GM19372 (cell line): Measurements from ENCODE around the gene MTMR4.
"Not testable (repeated sequence)": the region's sequence is repeated elsewhere in the genome, so short reads cannot be mapped to it uniquely, and the experiment has no call there.

Experiments
- ATAC-seq: cut with Tn5 transposase; IDR thresholded peaks from one replicate; pipeline ENCODE4 v1.9.1; 2021; ENCODE audit warnings: mild to moderate bottlenecking, low read depth, moderate library complexity; ENCODE audit not compliant: unreplicated experiment

The MTMR4 gene

DNA sequence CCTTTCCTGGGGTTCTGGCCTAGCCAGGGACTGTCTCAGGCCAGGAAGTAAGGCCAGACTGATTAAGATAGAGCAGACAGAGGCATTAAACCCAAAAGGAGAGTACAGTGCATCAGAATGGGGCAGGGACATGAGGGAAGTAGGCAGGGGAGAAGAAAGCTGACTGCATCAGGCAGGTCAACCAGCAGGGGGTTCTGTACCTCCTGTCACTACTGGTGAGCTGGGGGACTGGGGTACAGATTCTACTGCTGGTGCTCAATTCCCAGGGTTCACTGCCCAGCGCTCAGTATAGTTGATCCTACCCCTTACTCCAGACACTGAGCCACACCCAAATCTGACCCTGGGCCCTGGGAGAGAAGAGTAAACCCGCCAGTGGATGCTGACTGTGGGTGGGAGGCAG, 12.9 kb upstream of the MTMR4 start:
- no peak for ATAC-seq

DNA sequence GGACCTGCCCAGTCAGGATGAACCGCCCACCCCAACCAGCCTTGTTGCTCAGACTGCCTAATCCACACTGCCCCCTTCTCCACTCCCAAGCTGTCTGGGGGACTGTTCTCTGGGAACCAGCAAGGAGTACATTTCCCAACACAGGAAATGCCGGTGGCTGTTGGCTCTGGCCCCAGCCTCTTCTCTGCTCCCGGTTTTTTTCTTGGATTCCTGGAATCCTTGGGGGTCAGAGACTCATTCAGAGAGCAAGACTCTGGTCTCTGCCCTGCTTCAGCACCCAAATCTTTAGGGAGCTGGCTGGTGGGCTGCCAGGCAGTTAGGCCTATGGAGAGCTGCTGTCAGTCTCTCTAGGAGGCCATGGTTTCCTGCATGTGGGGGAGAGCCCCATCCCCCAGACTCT, 10.8 kb upstream of the MTMR4 start:
- ATAC-seq = no peak

DNA sequence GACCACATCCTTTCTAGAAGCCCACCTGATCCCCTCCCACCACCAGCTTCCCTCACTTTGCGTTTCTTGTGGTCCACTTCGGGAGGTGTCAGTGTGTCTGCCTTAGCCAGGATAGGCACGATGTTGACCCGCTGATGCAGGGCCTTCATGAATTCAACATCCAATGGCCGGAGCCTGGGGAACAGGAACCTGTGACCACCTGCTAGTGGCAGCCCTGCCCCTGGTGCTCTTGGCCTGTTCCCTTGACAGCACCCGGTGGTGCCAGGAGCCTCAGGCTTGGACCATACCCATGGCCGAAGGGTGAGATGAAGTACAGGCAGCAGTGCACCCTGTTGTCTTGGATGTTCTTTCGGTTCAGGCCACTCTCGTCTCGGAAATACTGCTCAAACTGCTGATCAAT, 7.2 kb upstream of the MTMR4 start:
- no peak for ATAC-seq

DNA sequence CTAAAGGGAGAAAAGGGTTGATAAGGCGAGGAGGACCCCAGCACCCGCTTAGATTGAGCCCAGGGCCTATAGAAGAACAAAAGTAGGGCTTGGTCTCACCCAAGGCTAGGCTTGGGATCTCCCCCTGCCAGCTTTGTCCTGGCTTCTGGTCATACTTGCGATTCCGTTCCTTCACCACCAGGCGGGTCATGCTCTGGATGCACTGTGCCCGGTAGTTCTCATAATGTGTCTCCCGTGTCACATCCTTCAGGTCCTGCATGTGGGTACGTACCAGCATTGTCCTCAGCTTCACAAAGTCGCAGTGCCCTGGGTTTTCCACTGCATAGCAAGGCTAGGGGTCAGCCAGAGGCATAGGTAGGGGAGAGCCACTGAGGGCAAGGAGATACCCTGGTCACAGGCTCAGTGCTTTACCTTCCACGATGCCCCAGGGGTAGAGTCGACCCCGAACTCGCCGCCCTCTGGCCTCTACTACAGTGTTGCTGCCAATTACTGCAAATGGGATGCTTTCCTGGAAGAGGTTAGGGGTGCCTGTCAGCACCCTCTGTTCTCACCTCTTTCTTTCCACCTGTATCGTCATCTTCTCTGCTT, 6.5 kb upstream of the MTMR4 start:
- ATAC-seq = no peak

DNA sequence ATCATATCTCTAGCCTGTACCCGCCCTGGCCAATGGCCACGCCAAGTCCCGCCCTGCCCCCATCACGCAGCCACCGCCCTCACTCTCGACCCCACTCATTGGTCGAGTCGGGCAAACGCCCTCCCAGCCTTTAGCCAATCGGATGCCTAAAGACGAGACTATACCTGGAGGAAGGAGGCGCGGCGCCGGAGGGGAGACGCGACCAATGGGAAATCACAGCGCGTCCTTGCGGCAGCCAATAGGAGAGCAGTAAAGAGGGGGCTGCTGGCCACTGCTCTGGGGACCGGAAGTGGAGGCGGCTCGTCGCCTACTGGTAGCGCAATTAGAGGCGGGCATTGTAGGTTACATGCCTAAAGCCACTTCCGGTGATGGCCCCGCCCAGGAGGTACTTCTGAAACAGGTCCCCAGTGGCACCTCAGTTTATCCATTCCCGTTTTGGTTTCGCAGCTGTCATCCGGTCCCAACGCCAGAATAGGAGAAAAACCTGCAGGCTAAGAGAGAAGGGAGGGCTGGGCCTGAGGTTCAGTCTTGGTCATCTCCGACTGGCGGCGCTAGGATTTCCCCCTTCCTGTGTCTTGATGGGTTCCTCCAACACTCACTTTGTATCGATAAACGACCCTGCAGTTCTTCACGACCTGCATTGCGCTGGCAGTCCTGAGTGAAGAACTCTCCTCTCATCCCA, 3.6 kb upstream of the MTMR4 start:
- ATAC-seq = peak; percentile 83

DNA sequence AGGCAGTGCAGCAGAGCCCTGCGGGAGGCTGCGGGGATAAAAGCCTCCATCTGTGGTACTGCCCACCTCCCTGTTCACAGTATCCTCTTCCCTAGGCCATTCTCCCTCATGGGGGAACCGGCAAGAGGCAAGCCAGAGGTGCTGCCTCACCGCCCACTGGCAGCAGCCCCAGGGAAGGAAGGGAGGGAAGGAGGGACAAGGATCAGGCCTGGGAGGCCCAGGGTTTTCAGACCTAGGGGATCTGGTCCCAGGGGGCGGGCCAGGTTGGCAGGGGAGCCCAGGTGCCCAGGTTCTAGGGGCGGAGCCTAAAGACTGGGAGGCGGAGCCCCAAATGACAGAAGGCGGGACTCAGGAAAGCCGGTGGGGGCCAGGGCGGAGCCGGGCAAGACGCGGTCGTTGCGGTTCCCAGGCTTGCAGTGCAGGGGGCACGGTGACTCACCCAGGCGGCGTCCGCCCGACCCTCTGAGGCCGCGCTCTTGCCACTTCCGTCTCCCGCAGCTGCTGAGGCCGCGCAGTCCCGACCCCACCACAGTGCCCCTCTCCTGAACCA, 3.0 kb upstream of the MTMR4 start:
- ATAC-seq = no peak

DNA sequence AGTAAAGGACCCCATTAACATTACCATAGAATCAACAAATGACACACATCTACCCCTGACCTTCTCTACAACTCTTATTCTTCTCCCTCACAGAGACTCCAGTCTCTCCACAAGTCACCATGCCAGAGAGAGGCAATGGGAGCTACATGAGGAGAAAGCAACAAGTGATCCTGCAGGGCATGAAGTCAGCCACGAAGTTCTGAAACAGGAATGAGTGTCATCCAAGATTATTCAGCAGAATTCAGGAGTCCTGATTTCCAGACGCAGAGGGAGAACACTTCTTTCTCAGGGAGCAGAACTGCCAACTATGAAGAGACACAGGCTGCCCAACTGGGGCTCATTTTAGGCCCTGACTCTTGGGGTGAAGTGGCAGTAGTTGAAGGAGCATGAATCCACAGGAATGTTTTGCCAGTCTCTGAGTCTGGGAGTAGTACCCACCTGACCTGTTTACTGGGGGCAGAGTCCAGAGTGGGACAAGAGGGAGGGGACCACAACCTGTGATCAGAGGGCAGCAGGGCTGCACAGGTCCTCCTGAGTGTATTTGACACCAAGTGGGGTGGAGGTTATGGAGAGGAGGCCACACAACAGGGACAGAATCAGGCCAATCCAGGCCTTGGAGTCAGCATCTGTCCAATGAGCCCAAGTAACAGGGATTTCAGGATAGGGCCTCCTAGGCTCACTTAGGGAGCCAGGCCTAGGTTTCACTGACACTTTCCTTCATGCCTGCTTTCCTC, 2.4 kb upstream of the MTMR4 start:
- ATAC-seq = no peak

DNA sequence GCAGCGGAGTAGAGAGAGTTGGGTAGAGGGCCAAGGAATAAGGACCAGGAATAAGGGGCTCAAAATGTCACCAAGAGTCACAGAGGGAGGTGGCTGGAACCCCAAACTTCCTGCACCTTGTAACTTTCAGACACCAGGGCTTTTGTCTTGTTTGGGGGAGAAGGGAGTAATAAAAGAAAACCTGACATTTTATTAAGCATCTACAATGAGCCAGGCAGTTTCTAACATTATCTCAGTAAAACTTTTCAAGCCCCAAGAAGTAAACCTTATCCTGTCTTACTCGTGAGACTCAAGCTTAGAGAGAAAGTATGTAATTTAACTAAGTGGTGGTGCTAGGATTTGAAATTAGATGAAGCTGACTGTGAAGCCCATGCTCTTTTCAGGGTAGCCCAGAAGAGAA, 848 bp upstream of the MTMR4 start:
- no peak for ATAC-seq

DNA sequence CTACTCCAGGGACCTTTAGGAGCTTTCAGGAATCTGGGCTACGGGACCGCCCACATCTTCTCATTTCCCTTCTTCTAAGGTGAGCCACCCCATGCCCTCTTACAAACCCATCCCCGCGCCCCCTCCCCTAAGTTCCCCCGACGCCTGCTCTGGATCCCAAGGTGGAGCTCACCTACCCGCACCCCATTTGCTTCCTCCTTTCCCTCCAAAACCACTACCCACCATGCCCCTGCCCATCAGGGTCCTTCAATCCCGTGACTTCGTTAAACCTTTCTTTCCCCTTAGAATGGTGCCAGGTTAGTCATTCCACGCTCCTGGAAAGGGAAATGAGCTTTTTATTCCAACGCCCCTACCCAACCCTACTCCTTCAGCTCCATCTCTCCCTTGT, 326 bp upstream of the MTMR4 start:
- ATAC-seq = no peak

DNA sequence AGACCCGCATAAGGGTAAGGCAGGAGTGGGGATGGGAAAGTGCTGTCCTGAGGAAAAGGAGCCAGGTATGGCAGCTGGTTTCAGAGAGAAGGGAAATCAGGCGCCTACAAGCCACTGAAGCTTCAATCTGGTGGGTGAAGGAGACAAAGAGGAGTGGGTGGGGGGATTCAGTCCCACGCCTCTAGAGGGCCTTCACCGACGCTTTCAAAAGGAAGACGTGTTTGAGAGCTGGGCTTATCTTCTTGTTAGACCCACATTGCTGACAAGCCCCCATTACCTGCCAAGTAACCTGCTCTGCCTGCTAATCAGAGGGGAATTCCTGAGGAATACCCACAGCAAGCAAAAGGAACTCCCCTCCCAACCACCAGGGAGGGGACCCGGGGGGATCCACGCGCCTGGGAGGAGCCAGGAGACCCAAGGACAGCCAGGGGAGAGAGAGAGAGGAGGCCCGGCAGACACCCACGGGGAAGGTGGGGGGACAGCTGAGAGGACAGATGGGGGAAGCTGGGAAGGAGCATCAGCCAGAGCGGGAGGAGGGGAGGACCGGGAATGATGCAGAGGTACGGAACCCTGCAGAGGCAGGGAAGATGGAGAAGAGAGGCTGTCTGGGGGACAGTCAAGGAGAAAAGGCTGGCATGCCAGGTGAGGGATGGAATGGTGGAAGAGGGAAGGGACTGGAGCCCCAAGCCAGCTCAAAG, 1.0 kb downstream of the MTMR4 start:
- no peak for ATAC-seq

DNA sequence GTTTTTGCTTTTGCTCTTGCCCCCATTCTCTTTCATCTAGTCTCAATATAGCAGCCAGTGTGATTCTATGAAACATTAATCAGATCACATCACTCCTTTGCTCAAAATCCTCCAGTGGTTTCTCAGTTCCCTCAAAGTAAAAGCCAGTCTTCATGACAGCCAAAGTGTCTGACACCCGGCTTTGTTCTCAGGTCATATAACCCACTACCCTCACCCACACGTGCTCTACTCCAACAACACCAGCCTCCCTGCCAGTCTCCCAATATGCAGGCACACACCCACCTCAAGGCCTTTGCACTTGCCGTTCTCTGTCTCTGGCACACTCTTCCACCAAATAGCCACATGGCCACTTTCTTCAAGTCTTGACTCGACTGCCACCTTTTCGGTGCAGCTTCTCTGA, 4.4 kb downstream of the MTMR4 start:
- ATAC-seq = no peak

DNA sequence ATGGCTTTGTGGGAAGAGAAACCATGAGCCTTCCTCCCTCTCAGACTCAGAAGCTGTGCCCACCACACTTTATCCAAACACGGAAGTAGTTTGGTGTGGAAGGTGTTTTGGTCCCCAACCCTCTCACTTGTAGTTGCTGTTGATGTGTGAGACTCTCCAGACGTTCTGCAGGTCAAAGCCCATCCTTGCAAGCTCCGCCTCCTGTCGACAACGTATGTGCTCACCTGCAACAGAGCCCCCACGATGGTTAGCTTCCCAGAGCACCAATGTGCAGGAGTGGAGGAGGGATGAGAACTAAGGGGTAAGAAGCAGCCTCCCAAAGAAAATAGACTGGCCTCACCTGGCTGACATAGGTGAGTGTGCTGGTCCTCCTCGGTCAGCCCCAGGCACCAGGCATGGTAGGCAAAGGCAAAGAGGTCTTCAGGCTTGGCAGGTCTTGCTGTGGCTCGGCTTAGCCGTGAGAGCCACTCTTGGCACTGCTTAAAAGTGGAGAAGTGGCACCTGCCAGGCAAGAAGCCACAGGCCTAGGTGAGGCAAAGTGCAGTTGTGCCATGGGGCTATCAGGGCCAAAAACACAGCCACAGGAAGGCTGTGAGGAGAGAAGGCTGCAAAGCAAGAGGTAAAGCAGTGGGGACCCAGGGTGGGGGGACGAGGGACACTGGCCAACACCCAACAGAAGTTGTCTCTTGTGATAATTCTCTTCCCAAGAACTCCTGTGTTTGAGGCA, 5.9 kb downstream of the MTMR4 start:
- no peak for ATAC-seq

DNA sequence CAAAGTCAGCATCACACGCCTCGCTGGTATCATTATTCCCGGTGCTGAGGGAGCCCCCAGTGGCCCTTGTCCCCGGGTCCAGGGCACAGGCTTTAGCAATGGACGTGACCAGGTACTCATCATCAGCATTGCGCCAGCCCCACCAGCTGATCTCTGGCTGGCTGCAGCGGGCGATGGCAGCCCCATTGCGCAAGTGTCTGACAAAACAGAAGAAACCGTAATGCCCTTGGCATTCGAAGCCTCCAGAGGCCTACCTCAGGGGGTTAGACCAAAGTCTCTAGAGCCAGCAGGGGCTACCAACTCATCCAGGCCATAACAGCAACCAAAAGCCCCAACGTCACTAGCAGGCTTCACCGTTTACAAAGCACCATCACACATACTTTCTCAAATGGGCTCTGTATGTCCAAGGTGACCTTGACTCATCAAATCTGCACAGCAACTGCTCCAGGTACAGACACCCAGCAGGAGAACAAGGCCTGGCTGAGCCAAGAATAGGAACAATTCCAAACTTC, 7.3 kb downstream of the MTMR4 start:
- ATAC-seq = no peak

DNA sequence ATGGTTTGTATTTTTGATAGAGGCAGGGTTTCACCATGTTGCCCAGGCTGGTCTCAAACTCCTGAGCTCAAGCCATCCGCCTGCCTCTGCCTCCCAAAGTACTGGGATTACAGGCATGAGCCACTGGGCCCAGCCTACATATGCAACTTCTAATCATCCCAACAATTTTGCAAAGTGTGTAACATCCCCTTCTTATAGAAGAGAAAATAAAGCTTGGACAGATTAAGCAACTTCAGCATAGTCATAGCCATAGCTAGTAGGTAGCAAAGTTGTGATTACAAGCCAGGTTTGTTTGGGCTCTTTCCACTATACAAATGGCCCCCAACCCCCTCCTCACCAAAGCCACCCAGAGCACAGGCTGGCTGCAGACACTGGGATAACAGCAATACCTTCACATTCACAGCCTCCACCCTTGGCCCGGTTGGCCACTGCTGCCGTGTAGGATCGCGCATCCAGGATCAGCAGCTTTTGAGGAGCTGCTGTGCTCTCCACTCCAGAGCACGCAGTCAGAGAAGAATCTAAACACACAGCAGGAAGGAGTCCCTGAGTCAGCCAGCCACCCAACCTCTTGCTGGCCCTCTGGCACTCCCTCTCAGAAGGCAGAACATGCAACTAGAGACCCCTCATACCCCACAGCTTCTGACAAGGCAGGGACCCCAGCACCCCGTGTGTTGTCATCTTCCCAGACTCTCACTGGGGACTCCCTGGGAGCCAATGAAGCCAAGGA, 7.9 kb downstream of the MTMR4 start:
- no peak for ATAC-seq

DNA sequence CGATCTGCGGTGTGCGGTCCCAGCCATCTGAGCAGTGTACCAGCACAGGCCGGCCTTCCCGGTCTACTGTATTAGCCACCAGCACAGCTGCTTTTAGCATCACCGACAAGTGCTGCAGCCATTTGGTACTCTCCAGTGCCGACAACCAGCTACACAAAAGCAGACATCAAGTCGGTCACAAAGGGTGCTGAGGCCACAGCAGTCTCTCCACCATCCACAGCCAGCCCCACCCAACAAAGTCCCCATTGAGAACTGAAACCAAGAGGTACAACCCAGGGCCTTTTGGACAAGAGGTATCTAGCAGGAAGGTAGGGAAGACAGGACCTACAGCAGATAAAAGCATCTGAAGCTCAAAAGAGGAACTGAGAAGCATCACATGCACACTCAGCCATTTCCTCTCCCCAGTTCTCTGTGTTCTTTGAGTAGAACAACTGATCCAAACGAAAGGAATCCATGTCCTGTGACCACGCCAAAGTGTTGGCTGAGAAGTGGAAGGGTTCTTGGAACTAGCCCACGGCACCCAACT, 9.5 kb downstream of the MTMR4 start:
- peak; percentile 96 for ATAC-seq

DNA sequence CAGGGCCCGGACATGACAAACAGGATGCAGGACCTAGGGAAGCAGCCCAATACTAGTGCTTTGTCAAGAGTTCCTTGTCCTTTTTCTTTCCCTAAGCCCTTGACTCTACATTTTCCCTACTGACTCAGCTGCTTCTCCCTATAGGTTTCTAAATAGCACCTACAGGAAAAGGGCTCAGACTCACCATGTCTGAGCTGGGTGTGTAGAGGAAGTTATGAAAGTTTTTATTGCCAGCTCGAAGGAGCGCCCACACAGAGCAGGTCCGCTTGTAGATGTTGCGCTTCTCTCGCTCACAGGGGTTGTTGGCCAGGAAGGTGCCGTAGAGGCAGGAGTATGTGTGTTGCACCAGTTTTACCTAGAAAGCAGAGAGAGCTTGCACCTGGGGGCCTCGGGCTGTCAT, 10.6 kb downstream of the MTMR4 start:
- no peak for ATAC-seq

DNA sequence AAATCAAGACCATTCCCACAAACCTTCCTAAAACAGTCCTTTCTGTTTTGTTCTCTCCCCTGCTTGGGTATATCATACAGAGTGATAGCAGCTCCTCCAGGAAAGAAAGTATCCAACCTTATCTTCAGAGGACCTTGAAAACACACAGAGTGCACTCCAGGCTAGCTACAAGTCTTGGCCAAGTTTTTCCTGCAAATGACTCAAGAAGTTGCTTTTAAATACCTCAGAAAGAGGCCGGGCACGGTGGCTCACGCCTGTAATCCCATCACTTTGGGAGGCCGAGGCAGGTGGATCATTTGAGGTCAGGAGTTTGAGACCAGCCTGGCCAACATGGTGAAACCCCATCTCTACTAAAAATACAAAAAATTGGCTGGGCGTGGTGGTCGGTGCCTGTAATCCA, 11.3 kb downstream of the MTMR4 start:
- not testable (repeated sequence) for ATAC-seq

DNA sequence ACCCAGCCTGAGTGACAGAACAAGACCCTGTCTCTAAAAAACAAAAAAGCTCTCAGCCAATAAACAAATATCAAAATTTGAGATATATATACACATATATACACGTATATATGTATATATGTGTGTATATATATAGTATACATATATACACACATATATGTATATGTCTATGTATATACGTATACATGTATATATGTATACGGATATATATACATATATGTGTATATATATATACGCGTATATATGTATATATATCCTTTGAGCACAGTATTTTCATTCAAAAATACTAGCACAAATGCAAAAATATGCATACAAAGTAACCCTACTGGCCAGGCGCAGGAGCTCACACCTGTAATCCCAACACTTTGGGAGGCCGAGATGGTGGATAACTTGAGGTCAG, 13.0 kb downstream of the MTMR4 start:
- no peak for ATAC-seq

DNA sequence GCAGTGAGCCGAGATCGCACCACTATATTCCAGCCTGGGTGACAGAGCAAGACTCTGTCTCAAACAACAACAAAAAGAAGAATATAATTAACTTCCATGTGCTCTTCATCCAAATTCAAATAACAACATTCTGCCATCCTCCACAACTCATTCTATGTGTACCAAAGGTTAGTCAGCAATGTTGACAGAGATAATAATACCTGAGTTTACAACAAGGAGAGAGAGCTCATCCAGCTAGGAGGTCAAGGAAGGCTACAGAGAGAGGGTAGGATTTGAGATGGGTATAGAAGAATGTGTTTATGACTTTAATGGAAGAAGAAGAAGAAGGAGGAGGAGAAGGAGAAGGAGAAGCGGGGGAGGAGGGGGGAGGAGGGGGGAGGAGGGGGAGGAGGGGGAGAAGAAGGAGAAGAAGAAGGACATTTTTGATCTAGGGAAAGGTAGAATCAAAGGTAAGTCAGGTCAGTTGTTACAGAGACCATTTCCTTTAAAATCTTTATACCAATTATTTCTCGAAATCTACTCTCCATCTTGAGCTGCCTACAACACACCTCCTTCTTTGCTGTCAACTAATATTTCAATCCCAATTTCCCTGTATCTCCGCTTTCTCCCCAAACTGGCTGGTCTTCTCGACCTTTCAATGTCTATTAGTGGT, 16.1 kb downstream of the MTMR4 start:
- ATAC-seq = no peak
